Neuronal stem cell (in vitro differentiated cells): ENCODE results near the gene KIAA0930.
A peak's percentile ranks its signal among the peaks of the same experiment; 100 is the strongest.

ENCODE experiments used
- DNase-seq: peaks from one replicate; pipeline ENCODE4 v3.0.0-alpha.2; 2013; ENCODE audit warnings: low spot score
- H2AFZ ChIP-seq: one replicate; pipeline ENCODE4 v1.6.1; 2013; ENCODE audit warnings: mild to moderate bottlenecking, low read length, inconsistent platforms
- H2AK5ac ChIP-seq: 2 replicates; pipeline ENCODE4 v1.6.1; 2013; ENCODE audit warnings: low read depth, mild to moderate bottlenecking, inconsistent platforms, low read length, moderate library complexity, mixed read lengths
- H2BK120ac ChIP-seq: 2 replicates; pipeline ENCODE4 v1.6.1; 2013; ENCODE audit warnings: low read depth, mild to moderate bottlenecking, inconsistent platforms, low read length, moderate library complexity, mixed read lengths
- H2BK12ac ChIP-seq: one replicate; pipeline ENCODE4 v1.6.1; 2013; ENCODE audit warnings: low read length, inconsistent platforms
- H2BK15ac ChIP-seq: 2 replicates; pipeline ENCODE4 v1.6.1; 2013; ENCODE audit warnings: mild to moderate bottlenecking, low read length, inconsistent platforms, mixed read lengths
- H2BK5ac ChIP-seq: one replicate; pipeline ENCODE4 v1.6.1; 2013; ENCODE audit warnings: inconsistent platforms, mild to moderate bottlenecking, low read length, moderate library complexity
- H3K14ac ChIP-seq: one replicate; pipeline ENCODE4 v1.6.1; 2013; ENCODE audit warnings: low read length, inconsistent platforms
- H3K18ac ChIP-seq: 2 replicates; pipeline ENCODE4 v1.6.1; 2013; ENCODE audit warnings: low read length, inconsistent platforms
- H3K23ac ChIP-seq: 2 replicates; pipeline ENCODE4 v1.6.1; 2013; ENCODE audit warnings: low read depth, mild to moderate bottlenecking, mixed read lengths, low read length, inconsistent platforms; ENCODE audit not compliant: poor library complexity
- H3K27ac ChIP-seq: replicated peaks from 3 replicates; pipeline ENCODE4 v1.5.1; 2013; ENCODE audit warnings: low read length, inconsistent platforms
- H3K27me3 ChIP-seq, 3 experiments: 2 replicates each; pipeline ENCODE4 v1.6.1; 2013; ENCODE audit warnings: low read length in 3 of 3, mild to moderate bottlenecking in 2 of 3, inconsistent platforms in 1 of 3, low read depth in 1 of 3, mixed read lengths in 1 of 3, moderate library complexity in 1 of 3; ENCODE audit not compliant: control insufficient read depth in 3 of 3, insufficient read depth in 3 of 3
- H3K36me3 ChIP-seq, 2 donors: replicated peaks in 1 of 2; 2 replicates each; pipeline ENCODE4 v1.6.1; 2013; ENCODE audit warnings: low read length in 2 of 2; ENCODE audit not compliant: control insufficient read depth in 2 of 2, insufficient read depth in 2 of 2
- H3K4ac ChIP-seq: 2 replicates; pipeline ENCODE4 v1.6.1; 2013; ENCODE audit warnings: inconsistent platforms, mild to moderate bottlenecking, low read length, moderate library complexity
- H3K4me1 ChIP-seq, 2 donors: 1 replicate in 1 of 2; 2 replicates in 1 of 2; pipeline ENCODE4 v1.6.1; 2013; ENCODE audit warnings: low read length in 2 of 2, low read depth in 1 of 2; ENCODE audit not compliant: control insufficient read depth in 2 of 2, insufficient read depth in 1 of 2
- H3K4me2 ChIP-seq: one replicate; pipeline ENCODE4 v1.6.1; 2013; ENCODE audit warnings: mild to moderate bottlenecking, low read length, inconsistent platforms; ENCODE audit not compliant: insufficient read depth, poor library complexity, severe bottlenecking
- H3K4me3 ChIP-seq, 2 donors: 2 replicates each; pipeline ENCODE4 v1.5.1; 2013; ENCODE audit warnings: low read length in 2 of 2, mild to moderate bottlenecking in 2 of 2, inconsistent platforms in 1 of 2, moderate library complexity in 1 of 2
- H3K79me1 ChIP-seq: one replicate; pipeline ENCODE4 v1.6.1; 2013; ENCODE audit warnings: low read depth, mild to moderate bottlenecking, inconsistent platforms, low read length, moderate library complexity
- H3K9ac ChIP-seq: one replicate; pipeline ENCODE4 v1.6.1; 2013; ENCODE audit warnings: mild to moderate bottlenecking, low read depth, low read length, inconsistent platforms; ENCODE audit not compliant: poor library complexity
- H3K9me3 ChIP-seq, 2 donors: replicated peaks in 1 of 2; 2 replicates each; pipeline versions ENCODE3 to v1.6.1; 2013; ENCODE audit warnings: low read length in 2 of 2, mild to moderate bottlenecking in 2 of 2, inconsistent platforms in 1 of 2, low read depth in 1 of 2, mixed read lengths in 1 of 2, moderate library complexity in 1 of 2; ENCODE audit not compliant: control insufficient read depth in 2 of 2, insufficient read depth in 1 of 2
- H4K8ac ChIP-seq: one replicate; pipeline ENCODE4 v1.6.1; 2013; ENCODE audit warnings: low read depth, mild to moderate bottlenecking, inconsistent platforms, low read length, moderate library complexity
- H4K91ac ChIP-seq: one replicate; pipeline ENCODE4 v1.6.1; 2013; ENCODE audit warnings: low read length, low read depth, mild to moderate bottlenecking, inconsistent platforms; ENCODE audit not compliant: poor library complexity
- WGBS, 2 donors: extraction: QIAGEN DNeasy Blood & Tissue Kit; methylation state at CpG; one replicate each; pipeline ENCODE4 v1.1.7; 2013; ENCODE audit warnings: missing lambda C conversion rate in 2 of 2, mixed read lengths in 1 of 2; ENCODE audit not compliant: insufficient read length in 2 of 2, insufficient replicate concordance in 1 of 2; ENCODE audit errors: extremely low coverage in 2 of 2; 5-methylcytosine and 5-hydroxymethylcytosine counted together

KIAA0930 gene

GRCh38 chr22:45271667-45272201 is 31.0 kb upstream of the KIAA0930 start:
- H3K4me1 ChIP-seq: peaks cover 5 to 11% of the 10 kb centered on the region in 2 donors
- H2BK5ac ChIP-seq: no peak overlapping the region
- H3K27ac ChIP-seq: no peak overlapping the region
- H4K91ac ChIP-seq: no peak overlapping the region
- no peak overlapping the region for H3K14ac ChIP-seq
- no peak overlapping the region for H3K4me2 ChIP-seq
- H2BK15ac ChIP-seq: no peak overlapping the region
- no peak for DNase-seq
- no peaks in the 10 kb centered on the region for H3K9me3 ChIP-seq
- H3K9ac ChIP-seq: no peak overlapping the region
- no peak overlapping the region for H2AK5ac ChIP-seq
- H2BK120ac ChIP-seq: no peak overlapping the region
- no CpG with 5 or more reads among the region's 13 CpGs for WGBS, 2 donors
- H3K18ac ChIP-seq: peak overlapping the region; percentile 69
- H2BK12ac ChIP-seq: no peak overlapping the region
- no peak overlapping the region for H2AFZ ChIP-seq
- no peak overlapping the region for H3K4ac ChIP-seq
- H4K8ac ChIP-seq: no peak overlapping the region
- H3K36me3 ChIP-seq: no peaks in the 10 kb centered on the region
- no peak overlapping the region for H3K4me3 ChIP-seq
- H3K79me1 ChIP-seq: peaks cover 1% of the 10 kb centered on the region
- peaks cover 0 to 55% (median 8%) of the 10 kb centered on the region in 3 experiments for H3K27me3 ChIP-seq
- H3K23ac ChIP-seq: no peak overlapping the region

- Histone ChIP-seq H3K9me3 (no peaks in the 10 kb centered on the region), H2AFZ (no peak overlapping the region), H3K4me2 (no peak overlapping the region), H3K36me3 (no peaks in the 10 kb centered on the region), H3K4me3 (no peak overlapping the region), H3K27ac (no peak overlapping the region), H2BK12ac (peak overlapping the region; percentile 14), H3K4ac (no peak overlapping the region), H3K23ac (no peak overlapping the region), H2BK120ac (no peak overlapping the region), H4K91ac (no peak overlapping the region), H3K4me1 (peaks cover 5 to 11% of the 10 kb centered on the region in 2 donors), H2BK5ac (no peak overlapping the region), H4K8ac (no peak overlapping the region), H3K9ac (no peak overlapping the region), H3K27me3 (peaks cover 0 to 50% (median 8%) of the 10 kb centered on the region in 3 experiments), H3K14ac (peak overlapping the region; percentile 32), H3K18ac (no peak overlapping the region), H3K79me1 (peaks cover 1% of the 10 kb centered on the region), H2BK15ac (no peak overlapping the region), H2AK5ac (peak overlapping the region; percentile 0)
- DNase-seq: no peak
- WGBS, 2 donors: no CpG with 5 or more reads among the region's 16 CpGs
Observed at GRCh38 chr22:45270095-45271020, 29.7 kb upstream of the KIAA0930 start.

- no CpG with 5 or more reads among the region's 60 CpGs for whole genome bisulfite sequencing, 2 donors
- peak overlapping the region; percentile 96 for H2BK15ac ChIP-seq
- H3K27me3 ChIP-seq: peaks cover 0 to 45% (median 8%) of the 10 kb centered on the region in 3 experiments
- peaks cover 5 to 11% of the 10 kb centered on the region in 2 donors for H3K4me1 ChIP-seq
- peak overlapping the region; percentile 99 for H3K18ac ChIP-seq
- H3K36me3 ChIP-seq: no peaks in the 10 kb centered on the region
- peak overlapping the region; percentile 91 for H3K4me2 ChIP-seq
- H4K91ac ChIP-seq: no peak overlapping the region
- H3K9me3 ChIP-seq: no peaks in the 10 kb centered on the region
- H3K14ac ChIP-seq: peak overlapping the region; percentile 89
- H3K4me3 ChIP-seq: peak overlapping the region; percentile 64 to 82
- peak overlapping the region; percentile 92 for H2AK5ac ChIP-seq
- peak overlapping the region; percentile 93 for H3K27ac ChIP-seq
- H4K8ac ChIP-seq: no peak overlapping the region
- H3K23ac ChIP-seq: no peak overlapping the region
- H3K79me1 ChIP-seq: peaks cover 1% of the 10 kb centered on the region
- DNase-seq: peak; percentile 89
- peak overlapping the region; percentile 100 for H2AFZ ChIP-seq
- H3K4ac ChIP-seq: peak overlapping the region; percentile 37
- H3K9ac ChIP-seq: peak overlapping the region; percentile 94
- H2BK120ac ChIP-seq: peak overlapping the region; percentile 81
- peak overlapping the region; percentile 58 for H2BK12ac ChIP-seq
- peak overlapping the region; percentile 84 for H2BK5ac ChIP-seq
Observed at GRCh38 chr22:45268958-45269844, 28.5 kb upstream of the KIAA0930 start.
